H1 (cell line): ENCODE results near the gene HID1. TPM values are rescaled to one million over a fixed set of nuclear protein-coding genes. Genes with fewer than 3 reads are reported as not detected.
A peak's percentile ranks its signal among the peaks of the same experiment; 100 is the strongest.

ENCODE experiments used
- ASH2L ChIP-seq: fragments of 200-600, 300-600 bp; sonication (generic); IDR thresholded peaks from one replicate; pipeline ENCODE4 v1.7.1; 2017; ENCODE audit warnings: low read length
- BRCA1 ChIP-seq: IDR thresholded peaks from 2 replicates; pipeline ENCODE4 v1.6.1; 2012; ENCODE audit warnings: low read depth, low read length, improper control_type of control experiment
- CBX5 ChIP-seq: fragments of 300-800, 300-1000 bp; sonication (generic); IDR thresholded peaks from 2 replicates; pipeline ENCODE4 v1.7.1; 2016; ENCODE audit warnings: antibody characterized with exemption, low read length, low read depth
- CHD1 ChIP-seq: IDR thresholded peaks from 2 replicates; pipeline ENCODE4 v1.6.1; 2012; ENCODE audit warnings: low read depth, low read length, improper control_type of control experiment
- KDM4A ChIP-seq: IDR thresholded peaks from one replicate; pipeline ENCODE4 v1.7.1; 2012; ENCODE audit warnings: low read depth, mild to moderate bottlenecking, moderate library complexity, low read length, inconsistent platforms; ENCODE audit not compliant: severe bottlenecking
- MAFK ChIP-seq: IDR thresholded peaks from 2 replicates; pipeline ENCODE4 v1.6.1; 2012; ENCODE audit warnings: low read depth, mild to moderate bottlenecking, improper control_type of control experiment, low read length
- RXRA ChIP-seq: IDR thresholded peaks from 2 replicates; pipeline ENCODE4 v1.6.1; 2011; ENCODE audit warnings: low read depth, mild to moderate bottlenecking, low read length, moderate library complexity; ENCODE audit not compliant: insufficient read depth
- SAP30 ChIP-seq: fragments of 300-600 bp; sonication (generic); IDR thresholded peaks from 2 replicates; pipeline ENCODE4 v1.7.1; 2012; ENCODE audit warnings: low read length, moderate library complexity, mild to moderate bottlenecking, inconsistent platforms; ENCODE audit not compliant: insufficient read depth, insufficient replicate concordance
- SUZ12 ChIP-seq: fragments of 200-600 bp; sonication (generic); IDR thresholded peaks from 2 replicates; pipeline ENCODE4 v1.6.1; 2012; ENCODE audit warnings: mild to moderate bottlenecking, inconsistent platforms, low read length, moderate library complexity, mixed read lengths
- polyA plus RNA-seq, 7 experiments: library from polyadenylated mRNA; depleted of rRNA in 3 of 7; stranded (reverse) in 5 of 7; unstranded in 2 of 7; fragments of >200 nt in 5 of 7; fragments of 200-250 nt in 2 of 7; gene quantifications; 1 replicate in 5 of 7; 2 replicates in 1 of 7; 4 replicates in 1 of 7; pipeline versions ENCODE4 v1.2.1 to v1.2.3, GENCODE V29; 2011 to 2013; ENCODE audit warnings: missing spikeins in 2 of 7, mixed read lengths in 2 of 7
- total RNA-seq: library from RNA; stranded (reverse); fragmentation: NEBNext Ultra II Directional; extraction: Animal tissue kit (Norgen Biotek cat#: 25700); gene quantifications from 2 replicates; pipeline ENCODE4 v1.2.1, GENCODE V29; 2021
- TF ChIP-seq, protein P1 (sequence below): IDR thresholded peaks from 2 replicates; pipeline ENCODE4 v1.6.1; 2012; ENCODE audit warnings: inconsistent platforms

Gene HID1
- total and polyA plus RNA-seq, 2 of the 8 experiments (the other 6 are each of a cell fraction or from before 2014, with no cell fraction given) = 15.1 to 25.9 TPM

DNA sequence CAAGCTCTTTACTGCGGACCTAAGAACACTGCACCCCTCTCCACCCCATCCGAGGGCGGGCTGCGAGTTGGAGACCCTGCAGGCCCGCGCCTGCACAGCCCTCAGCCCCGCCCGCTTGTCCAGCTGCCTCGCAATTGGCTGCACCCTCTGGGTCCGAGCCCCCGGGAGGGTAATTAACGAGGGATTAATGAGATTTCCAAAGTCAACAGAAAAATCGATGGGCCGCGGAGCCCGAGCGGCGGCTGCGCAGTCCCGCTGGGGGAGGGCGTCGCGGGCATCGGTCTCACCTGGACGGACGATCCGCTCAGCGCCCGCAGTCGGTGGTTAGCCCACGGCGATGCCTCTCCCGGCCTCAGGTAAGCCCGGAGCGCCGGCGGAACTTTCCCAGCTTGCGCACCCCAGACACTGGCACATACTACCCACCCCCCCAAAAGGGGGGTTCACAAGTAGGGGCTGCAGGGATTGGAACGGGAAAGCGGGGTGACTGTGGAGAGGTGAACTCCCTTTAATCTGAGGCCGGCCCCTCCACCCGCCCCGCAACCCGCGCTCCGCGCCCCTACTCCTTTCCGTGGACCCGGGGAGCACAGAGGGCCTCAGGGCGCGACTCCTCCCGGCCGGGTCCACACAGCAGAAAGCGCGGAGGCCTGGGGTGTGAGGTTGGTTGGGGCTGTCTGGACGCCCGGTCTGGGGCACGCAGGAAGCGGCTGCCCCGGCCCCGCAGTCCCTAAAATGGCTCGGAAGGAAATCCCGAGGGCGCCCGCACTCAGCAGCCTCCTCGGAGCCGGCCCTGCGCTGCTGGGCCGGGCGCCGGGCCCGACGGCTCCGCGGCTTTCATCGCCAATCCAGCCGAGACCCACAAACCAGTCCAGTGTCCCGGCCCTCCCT is 36.7 kb downstream of the HID1 start, which contains the start of gene OTOP3 (continued):
- TF ChIP-seq MAFK (no peak), RXRA (no peak), CHD1 (no peak), CBX5 (no peak), SUZ12 (peak; percentile 97), ASH2L (peak; percentile 21), BRCA1 (no peak), KDM4A (peak; percentile 46), SAP30 (no peak)
- TF ChIP-seq, protein P1, sequence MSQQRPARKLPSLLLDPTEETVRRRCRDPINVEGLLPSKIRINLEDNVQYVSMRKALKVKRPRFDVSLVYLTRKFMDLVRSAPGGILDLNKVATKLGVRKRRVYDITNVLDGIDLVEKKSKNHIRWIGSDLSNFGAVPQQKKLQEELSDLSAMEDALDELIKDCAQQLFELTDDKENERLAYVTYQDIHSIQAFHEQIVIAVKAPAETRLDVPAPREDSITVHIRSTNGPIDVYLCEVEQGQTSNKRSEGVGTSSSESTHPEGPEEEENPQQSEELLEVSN = no peak
